Measurements from ENCODE around the gene NINJ2. TPM values are rescaled to one million over a fixed set of nuclear protein-coding genes. Genes with fewer than 3 reads are reported as not detected.

NINJ2 gene
- total RNA-seq, 4 donors from 2014 or later: 2.2 to 14.9 (median 4.5) TPM

- Histone ChIP-seq H3K27me3 (peaks cover 0 to 39% (median 0%) of the 10 kb centered on the region in 4 donors), H3K27ac (no peak overlapping the region), H3K4me1 (peaks cover 0 to 7% (median 0%) of the 10 kb centered on the region in 3 donors), H3K9me3 (no peaks in the 10 kb centered on the region), H3K36me3 (no peaks in the 10 kb centered on the region), H3K4me3 (no peak overlapping the region)
- 87 to 99% methylated on average over 3 of the region's 3 CpGs for WGBS, 2 donors
- no peak for DNase-seq
- intact Hi-C loops (cut with DNase I): no loop called here
- TF ChIP-seq POLR2A (IDR thresholded peaks at IDR 0.05): no peak
- no peak for TF ChIP-seq CTCF (IDR thresholded peaks at IDR 0.05)
Observed at GRCh38 chr12:517538-517937, 145.7 kb downstream of the NINJ2 start.

Small RNAs within 50 kb of the gene (small RNA-seq; reads per million reads assigned to genes)
- gene RNU7-103P: 0 reads per million in 4 donors

Other genes starting within 250 kb of the NINJ2 start
- gene B4GALNT3, start 203.5 kb downstream of the NINJ2 start, total RNA-seq: 10 to 100 TPM in 3 of 4 donors, 1 to 10 TPM in 1; 9.7 to 45.3 (median 18.4) TPM
- 100 to 1,000 TPM; 120 to 269 (median 204) TPM for gene WNK1, start 89.1 kb upstream of the NINJ2 start, total RNA-seq

Data from esophagus squamous epithelium (tissue), 5 donors.